Stimulated activated CD8-positive, alpha-beta memory T cell treated with anti-CD3 and anti-CD28 coated beads, Interleukin-2, amount 100 ng/mL, for 48 hours (primary cell): ENCODE results near the gene MACROD2.

Experiments used
- DNase-seq, 2 donors: peaks; one replicate each; pipeline ENCODE4 v3.0.0-alpha.2; 2020; ENCODE audit warnings: low read depth in 2 of 2

Gene MACROD2

GRCh38 chr20:14062171-14062570 lies 66.9 kb downstream of the MACROD2 start:
- no peak for DNase-seq

- no peak for DNase-seq
These were observed 67.5 kb downstream of the MACROD2 start for GRCh38 chr20:14062786-14063185.

- no peak for DNase-seq
These were observed 69.0 kb downstream of the MACROD2 start for GRCh38 chr20:14064333-14064732.

DNA sequence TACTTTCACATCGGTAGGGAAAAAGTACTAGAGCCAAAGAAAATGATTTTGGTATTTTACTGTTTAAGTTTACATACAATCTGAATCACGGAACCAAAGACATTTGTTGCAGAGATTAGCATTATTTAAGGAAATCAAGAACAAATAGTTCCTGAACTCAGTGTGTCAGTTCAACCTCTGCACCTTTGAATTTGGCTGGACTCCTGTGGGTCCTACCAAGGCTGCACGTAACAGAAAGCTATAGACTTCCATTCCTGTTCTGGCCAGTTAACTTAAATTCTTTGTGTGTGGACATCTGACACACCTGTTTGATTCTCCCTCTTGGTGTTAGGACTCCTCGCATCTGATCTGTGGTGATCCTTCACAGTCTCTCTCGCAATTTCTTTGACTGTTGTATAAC lies 69.6 kb downstream of the MACROD2 start:
- DNase-seq = no peak

GRCh38 chr20:14065774-14066173 lies 70.5 kb downstream of the MACROD2 start:
- DNase-seq = no peak

- no peak for DNase-seq
These were observed 72.3 kb downstream of the MACROD2 start for GRCh38 chr20:14067603-14068002.

DNA sequence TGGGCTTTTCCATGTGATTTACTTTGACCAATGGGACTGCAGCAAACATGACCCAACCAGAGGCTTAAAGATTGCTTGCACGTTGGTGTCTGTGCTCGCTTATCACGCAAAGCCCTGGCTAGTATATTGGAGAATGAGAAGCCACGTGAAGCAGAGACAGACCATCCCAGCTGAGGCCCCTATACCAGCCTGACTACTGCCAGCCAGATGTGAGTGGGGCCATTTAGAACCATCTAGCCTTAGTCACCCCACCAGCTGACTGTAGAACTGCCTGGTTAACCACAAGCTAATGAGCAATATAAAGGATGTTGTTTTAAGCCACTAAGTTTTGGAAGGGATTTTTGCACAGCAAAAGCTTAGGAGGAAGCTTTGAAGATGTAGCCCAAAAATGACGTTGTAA lies 74.5 kb downstream of the MACROD2 start:
- DNase-seq = no peak

- DNase-seq = no peak
These were observed 98.3 kb downstream of the MACROD2 start for GRCh38 chr20:14093652-14094051.

DNA sequence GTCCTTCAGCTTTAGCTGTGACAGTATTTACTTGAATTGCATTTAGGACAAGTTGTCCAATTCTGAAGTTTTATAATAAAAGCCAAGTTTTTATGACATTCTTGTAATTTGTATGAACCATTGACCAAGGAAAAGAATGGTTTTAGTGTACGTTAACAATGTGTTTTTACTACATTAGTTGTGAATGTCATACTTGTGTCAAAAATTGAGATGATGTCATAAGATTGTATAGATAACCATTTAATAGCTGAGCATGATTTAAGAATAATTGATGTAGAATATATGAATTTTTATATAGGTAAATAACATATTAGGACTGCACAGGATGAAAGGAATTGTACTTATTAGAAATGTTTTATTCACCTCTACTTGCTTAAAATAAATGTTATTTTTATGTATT lies 102.9 kb downstream of the MACROD2 start:
- no peak for DNase-seq

GRCh38 chr20:14113416-14113815 lies 118.1 kb downstream of the MACROD2 start:
- no peak for DNase-seq

- DNase-seq = no peak
These were observed 118.9 kb downstream of the MACROD2 start for GRCh38 chr20:14114065-14114704.

DNA sequence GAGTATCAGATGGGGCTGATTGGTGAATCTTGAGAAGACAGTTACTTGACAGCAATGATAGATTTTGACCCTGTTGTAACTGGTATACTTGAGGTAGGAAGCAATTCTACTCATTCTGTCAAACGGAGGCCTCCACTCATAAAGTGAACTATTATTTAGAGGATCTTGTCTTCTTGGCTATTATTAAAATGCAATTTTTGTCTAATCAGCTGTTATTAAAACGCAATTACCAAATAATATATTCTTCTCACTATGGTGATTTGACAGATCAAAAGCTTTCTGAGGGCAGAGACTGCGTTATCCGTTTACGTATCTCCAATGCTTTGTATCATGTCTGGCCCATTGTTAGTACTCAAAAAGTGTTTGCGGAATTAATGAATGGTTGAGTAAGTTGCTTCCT lies 120.7 kb downstream of the MACROD2 start:
- no peak for DNase-seq

DNA sequence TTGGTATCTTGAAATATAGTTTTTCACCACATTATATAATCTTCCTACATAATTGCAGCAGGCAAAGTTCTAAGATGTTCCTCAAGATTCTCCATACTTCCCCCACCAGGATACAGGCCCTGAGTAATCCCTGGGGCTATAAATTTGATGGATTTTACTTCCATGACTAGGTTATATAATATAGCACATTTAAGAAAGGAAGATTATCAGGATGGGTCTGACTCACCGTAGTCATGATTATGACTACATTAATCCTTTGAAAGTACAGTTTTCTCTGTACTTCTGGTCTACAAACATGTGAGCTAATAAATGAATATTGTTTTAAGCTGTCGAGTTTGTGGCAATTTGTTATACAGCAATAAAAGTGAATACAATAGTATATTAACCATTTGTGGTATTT lies 122.5 kb downstream of the MACROD2 start:
- DNase-seq = no peak

- no peak for DNase-seq
These were observed 131.5 kb downstream of the MACROD2 start for GRCh38 chr20:14126856-14127255.

DNA sequence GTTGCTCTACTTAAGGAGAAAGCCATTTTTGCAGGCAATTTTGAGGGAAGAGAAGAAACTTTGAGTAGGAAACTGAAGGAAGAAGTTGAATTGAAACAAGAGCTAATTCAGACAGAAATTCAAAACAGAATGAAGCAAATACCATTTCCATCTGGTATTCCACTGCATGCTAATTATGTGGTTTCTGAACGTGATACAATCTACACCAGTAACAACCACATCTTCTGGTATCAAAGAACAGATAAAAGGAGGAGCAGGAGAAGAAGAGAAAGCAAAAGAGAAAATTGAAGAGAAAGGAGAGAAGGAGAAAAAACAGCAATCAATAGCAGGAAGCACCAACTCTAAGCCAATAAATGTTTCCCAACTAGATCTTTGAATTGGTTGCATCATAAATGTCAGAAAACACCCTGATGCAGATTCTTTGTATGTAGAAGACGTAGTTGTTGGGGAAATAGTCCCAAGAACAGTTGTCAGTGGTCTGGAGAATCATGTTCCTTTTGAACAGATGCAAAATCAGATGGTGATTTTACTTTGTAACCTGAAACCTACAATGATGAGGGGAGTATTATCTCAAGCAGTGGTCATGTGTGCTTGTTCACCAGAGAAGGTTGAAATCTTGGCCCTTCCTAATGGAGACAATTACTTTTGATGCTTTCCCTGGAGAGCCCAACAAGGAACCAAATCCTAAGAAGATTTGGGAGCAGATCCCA lies 132.4 kb downstream of the MACROD2 start:
- DNase-seq = no peak

GRCh38 chr20:14134004-14134403 lies 138.7 kb downstream of the MACROD2 start:
- no peak for DNase-seq

DNA sequence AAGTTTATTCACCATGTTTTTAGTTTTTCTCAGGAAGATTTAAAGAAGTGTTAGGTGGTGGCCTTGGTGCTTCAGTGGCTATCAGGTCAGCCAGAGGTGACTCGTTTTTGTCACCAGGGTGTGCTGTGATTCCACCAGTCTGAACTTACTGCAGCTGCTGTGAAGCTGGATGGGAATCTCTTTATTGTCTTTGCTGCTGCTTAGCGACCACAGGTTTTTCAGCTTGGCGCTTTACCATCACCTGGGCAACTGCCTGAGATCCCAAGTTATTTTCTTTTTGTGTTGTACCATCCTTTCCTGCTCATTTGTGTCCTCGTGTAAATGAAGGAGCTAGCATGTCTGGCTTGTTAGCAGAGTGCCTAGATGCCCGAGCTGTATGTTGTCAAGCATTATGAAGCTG lies 146.9 kb downstream of the MACROD2 start:
- DNase-seq = no peak

- DNase-seq = no peak
These were observed 147.8 kb downstream of the MACROD2 start for GRCh38 chr20:14142964-14143627.

DNA sequence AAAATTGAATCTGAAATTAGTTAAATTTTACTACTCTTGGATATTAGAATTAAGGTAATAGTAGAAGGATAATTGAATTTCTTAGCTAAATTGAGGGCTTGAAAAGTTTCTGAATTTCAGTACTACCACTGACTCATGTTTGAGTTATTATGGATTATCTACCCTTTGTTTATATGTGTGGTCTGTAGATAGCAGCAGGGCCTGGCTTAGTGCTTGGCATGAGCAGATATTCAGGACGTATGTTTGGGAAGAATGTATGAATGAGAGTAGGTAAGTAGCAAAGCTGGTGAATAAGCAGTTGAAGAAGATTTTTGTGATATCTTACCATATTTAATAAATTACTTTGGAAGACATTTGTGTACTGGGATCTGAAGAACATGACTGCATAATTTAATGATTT lies 152.7 kb downstream of the MACROD2 start:
- no peak for DNase-seq

DNA sequence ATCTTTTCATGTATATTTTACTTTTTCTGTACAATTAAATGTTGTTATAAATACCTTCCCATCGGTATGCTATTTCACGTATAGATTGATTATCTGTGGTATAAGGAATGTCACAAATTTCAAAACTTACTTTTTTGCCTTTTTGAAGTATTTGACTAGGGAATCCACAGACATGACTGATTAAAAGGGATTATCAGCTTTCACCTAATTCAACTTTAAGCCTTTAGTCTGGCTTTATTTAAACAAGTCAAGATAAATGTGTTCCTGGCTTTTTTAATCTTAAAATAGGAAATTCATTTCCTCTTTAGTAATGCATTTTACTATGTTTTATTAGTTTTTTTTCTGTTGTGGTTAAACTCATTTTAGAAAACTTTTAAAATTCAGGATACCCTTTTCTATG lies 160.0 kb downstream of the MACROD2 start:
- DNase-seq = no peak

- no peak for DNase-seq
These were observed 183.2 kb downstream of the MACROD2 start for GRCh38 chr20:14178528-14178927.

DNA sequence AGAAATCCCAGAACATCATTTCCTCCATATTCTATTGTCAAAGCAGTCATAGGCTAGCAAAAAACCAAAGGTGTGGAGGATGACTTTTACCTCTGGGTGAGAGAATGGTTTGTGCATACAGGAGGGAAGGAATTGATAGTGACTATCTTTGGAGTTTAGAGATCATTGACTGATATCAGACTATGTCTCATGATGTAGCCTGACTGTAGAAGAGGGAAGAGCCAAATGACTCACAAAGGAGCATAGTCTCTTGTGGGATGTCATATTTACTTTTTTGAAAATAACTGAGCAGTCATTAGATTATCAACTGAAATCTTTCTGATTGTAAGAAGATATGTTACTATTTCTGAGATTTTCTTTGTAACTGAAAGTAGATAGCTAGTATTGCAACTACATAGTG lies 183.6 kb downstream of the MACROD2 start:
- no peak for DNase-seq

DNA sequence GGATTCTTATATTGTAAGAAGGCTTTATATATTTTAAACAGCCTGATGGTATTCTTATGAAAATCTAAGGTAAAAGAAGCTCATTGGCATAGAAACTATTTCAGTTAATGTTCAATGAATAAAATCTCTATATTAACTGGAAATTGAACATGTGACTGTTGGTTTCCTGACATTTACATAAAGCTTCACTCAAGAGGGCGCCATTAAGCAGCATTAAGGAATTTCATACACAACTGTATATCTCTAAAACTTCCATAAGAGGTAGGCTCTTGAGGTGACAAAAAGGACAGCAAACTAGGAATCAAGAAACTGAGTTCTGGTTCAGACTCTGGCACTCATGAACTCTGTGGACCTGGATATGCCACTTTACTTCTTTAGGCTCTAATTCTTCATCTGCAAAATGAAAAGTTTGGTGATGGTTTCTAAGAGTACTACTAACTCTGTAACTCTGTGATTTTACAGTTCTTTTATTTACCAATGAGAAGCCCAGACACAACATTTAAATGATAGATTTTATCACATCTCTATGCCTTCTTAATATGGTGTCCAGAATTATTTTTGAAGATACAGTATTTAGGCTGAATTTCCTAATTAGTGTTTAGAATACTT lies 194.6 kb downstream of the MACROD2 start:
- no peak for DNase-seq
